Spleen (tissue), 7 donors: Measurements from ENCODE around the gene SENP7.

Experiments
- POLR2A ChIP-seq, 3 donors: fragments of 450-650 bp; IDR thresholded peaks; one replicate each; pipeline ENCODE4 v1.5.1; 2017; ENCODE audit warnings: antibody characterized with exemption in 3 of 3, mild to moderate bottlenecking in 1 of 3
- POLR2AphosphoS5 ChIP-seq, 3 donors: sonication (generic); formaldehyde crosslinking; IDR thresholded peaks; one replicate each; pipeline ENCODE4 v1.5.1; 2017; ENCODE audit warnings: antibody characterized with exemption in 3 of 3
- TF ChIP-seq, protein P1 (sequence below), 11 experiments: fragments of 200-600 bp in 7 of 11; fragments of 450-650 bp in 4 of 11; sonication (generic) in 4 of 11; IDR thresholded peaks in 8 of 11; conservative IDR thresholded peaks in 3 of 11; 1 replicate in 7 of 11; 2 replicates in 4 of 11; pipeline versions ENCODE4 v1.4.0 to v1.8.0; 2016 to 2021; ENCODE audit warnings: antibody characterized with exemption in 11 of 11, inconsistent platforms in 4 of 11, mild to moderate bottlenecking in 1 of 11
- donor health status: DM: no; HTN: no; CAD: no; lungs with moderate emphysema.
- donor health status: DM: no; HTN: no; CAD: no.
- donor health status: DM: no; HTN: no; CAD: no.

DNA sequence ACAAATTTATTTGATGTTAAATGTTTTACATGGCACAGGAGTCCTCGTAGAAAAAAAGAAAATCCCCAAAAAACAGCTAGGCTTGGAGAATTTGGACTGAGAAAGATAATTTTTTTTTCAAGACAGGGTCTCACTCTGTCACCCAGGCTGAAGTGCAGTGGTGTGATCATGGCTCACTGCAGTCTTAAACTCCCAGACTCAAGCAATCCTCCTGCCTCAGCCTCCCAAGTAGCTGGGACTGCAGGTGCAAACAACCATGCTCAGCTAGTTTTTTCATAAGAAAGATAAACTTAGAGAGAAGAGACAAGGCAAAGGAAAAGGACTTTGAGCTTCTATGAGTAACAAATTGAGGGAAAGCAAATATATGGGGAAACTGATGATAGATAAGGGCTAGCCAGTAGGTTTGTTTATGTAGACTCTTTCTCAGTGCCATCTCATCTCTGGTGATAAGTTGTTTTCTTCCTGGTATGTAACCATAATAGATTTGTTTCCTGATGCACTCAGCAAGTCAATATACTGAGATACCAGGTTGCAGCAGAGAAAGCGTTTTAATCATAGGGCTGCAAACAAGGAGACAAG is 35.6 kb upstream of the SENP7 start:
- TF ChIP-seq, protein P1, sequence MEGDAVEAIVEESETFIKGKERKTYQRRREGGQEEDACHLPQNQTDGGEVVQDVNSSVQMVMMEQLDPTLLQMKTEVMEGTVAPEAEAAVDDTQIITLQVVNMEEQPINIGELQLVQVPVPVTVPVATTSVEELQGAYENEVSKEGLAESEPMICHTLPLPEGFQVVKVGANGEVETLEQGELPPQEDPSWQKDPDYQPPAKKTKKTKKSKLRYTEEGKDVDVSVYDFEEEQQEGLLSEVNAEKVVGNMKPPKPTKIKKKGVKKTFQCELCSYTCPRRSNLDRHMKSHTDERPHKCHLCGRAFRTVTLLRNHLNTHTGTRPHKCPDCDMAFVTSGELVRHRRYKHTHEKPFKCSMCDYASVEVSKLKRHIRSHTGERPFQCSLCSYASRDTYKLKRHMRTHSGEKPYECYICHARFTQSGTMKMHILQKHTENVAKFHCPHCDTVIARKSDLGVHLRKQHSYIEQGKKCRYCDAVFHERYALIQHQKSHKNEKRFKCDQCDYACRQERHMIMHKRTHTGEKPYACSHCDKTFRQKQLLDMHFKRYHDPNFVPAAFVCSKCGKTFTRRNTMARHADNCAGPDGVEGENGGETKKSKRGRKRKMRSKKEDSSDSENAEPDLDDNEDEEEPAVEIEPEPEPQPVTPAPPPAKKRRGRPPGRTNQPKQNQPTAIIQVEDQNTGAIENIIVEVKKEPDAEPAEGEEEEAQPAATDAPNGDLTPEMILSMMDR (IDR thresholded peaks at IDR 0.05 in 8 of 11, conservative IDR thresholded peaks at IDR 0.05 in 3 of 11): no peak
- TF ChIP-seq POLR2AphosphoS5 (IDR thresholded peaks at IDR 0.05) (no peak), POLR2A (IDR thresholded peaks at IDR 0.05) (no peak)
